Posterior vena cava (tissue), 2 donors: ENCODE results near the gene MAPK14. TPM values are rescaled to one million over a fixed set of nuclear protein-coding genes. Genes with fewer than 3 reads are reported as not detected.

Source experiments
- DNase-seq: peaks from one replicate; pipeline ENCODE4 v3.0.0-alpha.2; 2020; ENCODE audit warnings: low spot score
- intact Hi-C, 2 donors: fragments of 100-400 bp; cut with DNase I; formaldehyde crosslinking; loops; one replicate each; pipeline versions ENCODE4 v1.14.1 to v1.14.2; 2022 to 2023
- total RNA-seq, 2 donors: library from RNA; stranded (reverse); fragmentation: NEBNext Ultra II Directional; extraction: Animal tissue kit (Norgen Biotek cat#: 25700); gene quantifications; one replicate each; pipeline ENCODE4 v1.2.1, GENCODE V29; 2021
- donor health status: DM: yes; HTN: yes; CAD: no.
- donor health status: DM: yes; HTN: yes; CAD: no.

MAPK14 gene
- total RNA-seq, 2 donors from 2014 or later: 43.5 to 44.3 TPM

- DNase-seq: no peak
- intact Hi-C loops: no loop called here
Observed at GRCh38 chr6:36139991-36140710, 112.5 kb downstream of the MAPK14 start.

GRCh38 chr6:36141091-36141490, 113.5 kb downstream of the MAPK14 start:
- no peak for DNase-seq
- intact Hi-C loops: no loop called here

GRCh38 chr6:36141961-36142360, 114.4 kb downstream of the MAPK14 start:
- intact Hi-C loops: no loop called here
- no peak for DNase-seq

GRCh38 chr6:36142971-36143838, 115.6 kb downstream of the MAPK14 start:
- intact Hi-C loops: no loop called here
- DNase-seq: no peak

GRCh38 chr6:36145495-36145894, 117.9 kb downstream of the MAPK14 start:
- intact Hi-C loops: no loop called here
- no peak for DNase-seq

GRCh38 chr6:36147294-36147693, 119.7 kb downstream of the MAPK14 start:
- DNase-seq: no peak
- intact Hi-C loops: no loop called here

- intact Hi-C loops: no loop called here
- DNase-seq: no peak
Observed at GRCh38 chr6:36149476-36149875, 121.9 kb downstream of the MAPK14 start.

- DNase-seq: no peak
- intact Hi-C loops: no loop called here
Observed at GRCh38 chr6:36150283-36150682, 122.7 kb downstream of the MAPK14 start.

GRCh38 chr6:36154286-36154685, 126.7 kb downstream of the MAPK14 start:
- no peak for DNase-seq
- intact Hi-C loops: no loop called here

GRCh38 chr6:36155662-36156061, 128.1 kb downstream of the MAPK14 start:
- no peak for DNase-seq
- intact Hi-C loops: no loop called here

- DNase-seq: no peak
- intact Hi-C loops: no loop called here
Observed at GRCh38 chr6:36160147-36160760, 132.6 kb downstream of the MAPK14 start.

Other genes with a start within 250 kb of the MAPK14 start
- gene CLPSL1, start 246.8 kb upstream of the MAPK14 start, total RNA-seq: not detected
- 1 to 10 TPM in 1 of 2 donors, not detected in 1; 2.2 TPM for gene CLPS, start 230.5 kb upstream of the MAPK14 start, total RNA-seq
- not detected for gene LHFPL5, start 222.5 kb upstream of the MAPK14 start, total RNA-seq
- gene SRPK1, start 106.7 kb upstream of the MAPK14 start, total RNA-seq: 10 to 100 TPM; 29.0 to 30.7 TPM
- gene SLC26A8, start 3.2 kb upstream of the MAPK14 start, total RNA-seq: under 1 TPM; 0.24 to 0.42 TPM
- gene MAPK13, start 102.7 kb downstream of the MAPK14 start, total RNA-seq: 10 to 100 TPM in 1 of 2 donors, 1 to 10 TPM in 1; 7.0 to 10.1 TPM
- gene BRPF3, start 168.9 kb downstream of the MAPK14 start, total RNA-seq: 10 to 100 TPM; 16.2 to 22.8 TPM
- gene PNPLA1, start 242.3 kb downstream of the MAPK14 start, total RNA-seq: under 1 TPM; 0.14 to 0.19 TPM